Thyroid gland (tissue), 4 donors: ENCODE measurements around the gene PTPRN2. TPM values are rescaled to one million over a fixed set of nuclear protein-coding genes. Genes with fewer than 3 reads are reported as not detected.
"Not testable (repeated sequence)": the region's sequence is repeated elsewhere in the genome, so short reads cannot be mapped to it uniquely, and the experiment has no call there.

Experiments
- DNase-seq, 2 donors: peaks; one replicate each; pipeline ENCODE4 v3.0.0-alpha.2; 2019
- H3K27ac ChIP-seq, 3 donors: fragments of 200-600 bp; sonication (generic); 1 replicate in 2 of 3; 2 replicates in 1 of 3; pipeline ENCODE4 v1.5.1; 2016 to 2019; ENCODE audit warnings: mild to moderate bottlenecking in 1 of 3, moderate library complexity in 1 of 3
- H3K27me3 ChIP-seq: fragments of 200-600 bp; sonication (generic); one replicate; pipeline ENCODE4 v1.5.1; 2019
- H3K36me3 ChIP-seq, 2 donors: fragments of 200-600 bp; sonication (generic); one replicate each; pipeline ENCODE4 v1.5.1; 2016 to 2019
- H3K4me1 ChIP-seq, 2 donors: fragments of 200-600 bp; sonication (generic); one replicate each; pipeline ENCODE4 v1.5.1; 2017 to 2019
- H3K4me3 ChIP-seq, 3 donors: fragments of 200-600 bp; sonication (generic); replicated peaks in 1 of 3; 1 replicate in 2 of 3; 2 replicates in 1 of 3; pipeline ENCODE4 v1.5.1; 2016; ENCODE audit warnings: mild to moderate bottlenecking in 1 of 3
- H3K9me3 ChIP-seq: fragments of 200-600 bp; sonication (generic); one replicate; pipeline ENCODE4 v1.5.1; 2017
- POLR2A ChIP-seq, 2 donors: fragments of 450-650 bp; IDR thresholded peaks; one replicate each; pipeline ENCODE4 v1.6.1; 2017; ENCODE audit warnings: antibody characterized with exemption in 2 of 2, mild to moderate bottlenecking in 2 of 2, moderate library complexity in 1 of 2
- WGBS, 2 donors: methylation state at CpG; one replicate each; pipeline ENCODE4 v1.1.5; 2017; 5-methylcytosine and 5-hydroxymethylcytosine counted together
- intact Hi-C: fragments of 100-400 bp; cut with DNase I; formaldehyde crosslinking; loops from one replicate; pipeline ENCODE4 v1.15.1; 2023
- total RNA-seq, 4 donors: library from RNA; depleted of rRNA; stranded (reverse); fragments of >200 nt; gene quantifications; one replicate each; pipeline ENCODE4 v1.2.3, GENCODE V29; 2016
- TF ChIP-seq, protein P1 (sequence below), 6 experiments: fragments of 200-600 bp in 3 of 6; fragments of 450-650 bp in 3 of 6; sonication (generic) in 3 of 6; IDR thresholded peaks; one replicate each; pipeline ENCODE4 v1.5.1; 2016 to 2019; ENCODE audit warnings: antibody characterized with exemption in 6 of 6, mild to moderate bottlenecking in 2 of 6, inconsistent platforms in 1 of 6, moderate library complexity in 1 of 6

PTPRN2 gene
- 1 to 10 TPM; 4.2 to 9.9 (median 7.7) TPM for total RNA-seq

DNA sequence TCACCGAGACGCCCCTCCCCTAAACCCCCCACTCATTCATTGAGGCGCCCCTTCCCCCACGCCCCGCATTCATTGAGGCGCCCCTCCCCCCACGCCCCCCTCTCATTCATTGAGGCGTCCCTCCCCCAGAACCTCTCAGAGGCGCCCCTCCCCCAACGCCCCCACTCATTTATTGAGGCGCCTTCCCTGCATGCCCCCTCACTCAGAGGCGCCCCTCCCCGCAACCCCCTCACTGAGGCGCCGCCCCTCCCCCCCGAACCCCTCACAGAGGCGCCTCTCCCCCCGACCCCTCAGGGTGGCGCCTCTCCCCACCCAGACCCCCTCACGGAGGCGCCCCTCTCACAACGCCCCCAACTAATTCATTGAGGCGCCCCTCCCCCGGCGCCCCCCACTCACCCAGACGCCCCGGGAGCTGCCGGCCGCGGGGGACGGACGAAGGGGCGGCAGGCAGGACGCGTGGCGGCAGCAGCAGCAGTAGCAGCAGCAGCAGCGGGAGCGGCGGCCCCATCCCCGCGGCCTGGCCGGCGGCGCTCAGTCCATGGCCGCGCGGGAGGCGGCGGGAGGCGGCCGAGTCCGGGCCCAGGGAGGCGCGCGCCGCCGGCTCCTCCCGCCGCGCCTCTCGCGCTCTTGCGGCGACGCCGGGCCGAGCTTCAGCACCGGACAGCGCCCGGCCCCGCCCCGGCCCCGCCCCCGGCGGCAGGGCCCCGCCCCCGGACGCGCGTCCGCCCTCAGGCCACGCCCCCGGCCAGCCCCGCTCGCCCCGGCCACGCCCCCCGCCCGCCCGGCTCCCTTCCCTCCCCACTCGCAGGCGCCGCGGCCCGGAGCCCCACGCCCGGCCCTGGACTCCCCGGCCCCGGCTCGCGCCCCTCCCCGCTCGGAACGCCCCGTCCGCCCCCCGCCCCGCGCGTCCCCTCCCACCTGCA lies at the start of gene PTPRN2:
Gene PTPRN2 (minus strand): TSS at position 662 of the 923 bp plus-strand sequence.
- Histone ChIP-seq H3K27me3 (peaks cover 8% of the 10 kb centered on the region), H3K4me1 (peaks cover 13 to 17% of the 10 kb centered on the region in 2 donors), H3K36me3 (no peaks in the 10 kb centered on the region), H3K4me3 (no peak within 1 kb of the TSS), H3K27ac (no peak within 1 kb of the TSS), H3K9me3 (no peaks in the 10 kb centered on the region)
- intact Hi-C loops: no loop called here
- WGBS, 2 donors: 0 to 40% methylated on average over 1 to 4 of the region's 110 CpGs
- TF ChIP-seq, protein P1, sequence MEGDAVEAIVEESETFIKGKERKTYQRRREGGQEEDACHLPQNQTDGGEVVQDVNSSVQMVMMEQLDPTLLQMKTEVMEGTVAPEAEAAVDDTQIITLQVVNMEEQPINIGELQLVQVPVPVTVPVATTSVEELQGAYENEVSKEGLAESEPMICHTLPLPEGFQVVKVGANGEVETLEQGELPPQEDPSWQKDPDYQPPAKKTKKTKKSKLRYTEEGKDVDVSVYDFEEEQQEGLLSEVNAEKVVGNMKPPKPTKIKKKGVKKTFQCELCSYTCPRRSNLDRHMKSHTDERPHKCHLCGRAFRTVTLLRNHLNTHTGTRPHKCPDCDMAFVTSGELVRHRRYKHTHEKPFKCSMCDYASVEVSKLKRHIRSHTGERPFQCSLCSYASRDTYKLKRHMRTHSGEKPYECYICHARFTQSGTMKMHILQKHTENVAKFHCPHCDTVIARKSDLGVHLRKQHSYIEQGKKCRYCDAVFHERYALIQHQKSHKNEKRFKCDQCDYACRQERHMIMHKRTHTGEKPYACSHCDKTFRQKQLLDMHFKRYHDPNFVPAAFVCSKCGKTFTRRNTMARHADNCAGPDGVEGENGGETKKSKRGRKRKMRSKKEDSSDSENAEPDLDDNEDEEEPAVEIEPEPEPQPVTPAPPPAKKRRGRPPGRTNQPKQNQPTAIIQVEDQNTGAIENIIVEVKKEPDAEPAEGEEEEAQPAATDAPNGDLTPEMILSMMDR (IDR thresholded peaks at IDR 0.05): no peak
- no peak for TF ChIP-seq POLR2A (IDR thresholded peaks at IDR 0.05)
- DNase-seq: peak; percentile 51 to 52

DNA sequence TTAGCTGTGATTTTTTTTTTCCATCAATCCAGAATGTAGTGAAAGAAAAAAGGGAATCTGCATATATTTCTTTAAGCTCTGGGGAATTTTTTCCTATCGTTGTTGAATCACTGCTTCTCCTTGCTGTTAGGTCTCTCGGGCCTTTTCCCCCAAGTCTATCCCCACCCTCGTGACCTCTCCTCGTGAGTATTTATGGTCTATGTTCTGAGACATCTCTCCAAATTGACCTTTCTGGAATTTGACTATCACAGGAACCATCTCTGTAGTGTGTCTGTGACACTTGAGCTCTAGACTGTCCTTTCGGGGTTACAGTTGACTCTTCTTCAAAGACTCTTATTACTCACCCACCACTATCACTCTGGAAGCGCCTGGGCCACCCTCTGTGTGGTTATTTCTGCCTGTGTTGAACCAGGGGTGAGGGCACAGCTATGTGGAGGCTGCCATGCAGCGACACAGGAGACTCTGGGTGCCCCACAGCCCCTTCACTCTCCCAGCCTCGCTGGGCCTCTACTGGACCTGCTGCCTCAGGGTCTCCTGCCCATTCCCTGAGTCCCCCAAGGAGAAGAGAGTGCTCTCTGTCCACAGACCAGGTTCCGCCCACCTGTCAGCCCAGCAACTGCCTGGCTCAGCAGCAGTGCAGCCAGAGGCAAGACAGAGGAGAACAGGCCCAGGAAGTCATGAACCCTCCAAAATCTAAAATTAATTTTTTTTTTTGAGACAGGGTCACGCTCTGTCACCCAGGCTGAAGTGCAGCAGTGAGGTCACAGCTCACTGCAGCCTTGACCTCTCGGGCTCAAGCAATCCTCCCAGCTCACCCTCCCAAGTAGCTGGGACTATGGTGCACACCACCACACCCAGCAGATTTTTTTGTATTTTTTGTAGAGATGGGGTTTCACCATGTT lies 45.7 kb upstream of the PTPRN2 start:
- H3K27me3 ChIP-seq: no peaks in the 10 kb centered on the region
- DNase-seq: no peak
- 95 to 97% methylated on average over 11 of the region's 11 CpGs for whole genome bisulfite sequencing, 2 donors
- no peaks in the 10 kb centered on the region for H3K9me3 ChIP-seq
- TF ChIP-seq, protein P1 (IDR thresholded peaks at IDR 0.05): no peak
- TF ChIP-seq POLR2A (IDR thresholded peaks at IDR 0.05): no peak
- no peaks in the 10 kb centered on the region for H3K4me1 ChIP-seq
- H3K27ac ChIP-seq: no peak overlapping the region
- H3K36me3 ChIP-seq: no peaks in the 10 kb centered on the region
- intact Hi-C loops: no loop called here
- H3K4me3 ChIP-seq: no peak overlapping the region

DNA sequence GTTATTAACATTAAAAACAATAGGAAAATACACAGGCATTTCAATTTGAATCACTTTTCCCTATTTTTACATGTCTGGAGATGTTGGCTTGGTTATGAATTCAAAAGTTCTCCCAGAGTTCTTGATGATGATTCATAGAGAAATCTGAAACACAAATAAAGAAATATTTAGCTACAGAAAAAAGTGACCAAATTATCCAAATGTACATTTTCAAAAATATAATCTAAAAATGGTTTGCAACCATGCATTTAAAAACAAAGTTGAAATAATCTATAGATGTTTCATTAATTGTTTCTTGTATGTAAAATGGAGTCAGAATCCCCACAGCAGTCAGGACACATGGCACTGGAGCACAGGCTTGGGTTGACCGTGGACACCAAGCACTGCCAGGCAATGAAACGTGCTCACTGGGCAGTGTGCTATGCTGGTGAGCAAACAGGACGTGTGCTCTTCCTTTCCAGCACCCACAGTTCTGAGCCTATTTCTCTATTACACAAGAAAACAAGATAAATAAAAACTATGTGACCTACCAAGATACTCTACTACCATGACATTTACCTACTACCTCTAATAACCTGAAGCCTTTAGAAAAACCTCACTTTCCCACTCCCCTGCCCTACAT lies 44.1 kb upstream of the PTPRN2 start:
- TF ChIP-seq, protein P1 (IDR thresholded peaks at IDR 0.05): no peak
- TF ChIP-seq POLR2A (IDR thresholded peaks at IDR 0.05): no peak
- Histone ChIP-seq H3K36me3 (no peaks in the 10 kb centered on the region), H3K27ac (no peak overlapping the region), H3K9me3 (no peaks in the 10 kb centered on the region), H3K4me3 (no peak overlapping the region), H3K27me3 (no peaks in the 10 kb centered on the region), H3K4me1 (no peaks in the 10 kb centered on the region)
- 85 to 93% methylated on average over 3 of the region's 3 CpGs for WGBS, 2 donors
- intact Hi-C loops: no loop called here
- no peak for DNase-seq

- H3K4me3 ChIP-seq, H3K36me3 ChIP-seq, H3K9me3 ChIP-seq, H3K27ac ChIP-seq, H3K27me3 ChIP-seq, DNase-seq, H3K4me1 ChIP-seq, intact Hi-C loops: not testable (repeated sequence)
- WGBS, 2 donors: 85 to 93% methylated on average over 8 of the region's 8 CpGs
Measured at GRCh38 chr7:158626289-158626688, 38.7 kb upstream of the PTPRN2 start.

- H3K27me3 ChIP-seq: no peaks in the 10 kb centered on the region
- H3K27ac ChIP-seq: no peak overlapping the region
- H3K9me3 ChIP-seq: no peaks in the 10 kb centered on the region
- H3K36me3 ChIP-seq: no peaks in the 10 kb centered on the region
- TF ChIP-seq, protein P1 (IDR thresholded peaks at IDR 0.05): no peak
- no peak for TF ChIP-seq POLR2A (IDR thresholded peaks at IDR 0.05)
- WGBS, 2 donors: 92 to 99% methylated on average over 13 of the region's 13 CpGs
- no peak overlapping the region for H3K4me3 ChIP-seq
- DNase-seq: no peak
- no peaks in the 10 kb centered on the region for H3K4me1 ChIP-seq
- intact Hi-C loops: no loop called here
Measured at GRCh38 chr7:158623241-158623640, 35.6 kb upstream of the PTPRN2 start.
